Brain microvascular endothelial cell (primary cell): ENCODE data around the gene LAPTM5.

Source experiments
- DNase-seq: peaks from one replicate; pipeline ENCODE4 v3.0.0-alpha.2; 2020
- H3K27ac ChIP-seq: fragments of 250-450 bp; sonication (Bioruptor Pico); 2 replicates; pipeline ENCODE4 v1.5.1; 2020; ENCODE audit warnings: mild to moderate bottlenecking, moderate library complexity
- H3K27me3 ChIP-seq: fragments of 250-450 bp; sonication (Bioruptor Pico); replicated peaks from 2 replicates; pipeline ENCODE4 v1.5.1; 2020; ENCODE audit warnings: mild to moderate bottlenecking
- H3K36me3 ChIP-seq: fragments of 250-450 bp; sonication (Bioruptor Pico); replicated peaks from 2 replicates; pipeline ENCODE4 v1.5.1; 2020; ENCODE audit warnings: mild to moderate bottlenecking
- H3K4me3 ChIP-seq: 2 replicates; pipeline ENCODE4 v1.5.1; 2011; ENCODE audit warnings: low read depth, mild to moderate bottlenecking, control low read depth, low read length, moderate library complexity
- CTCF ChIP-seq: IDR thresholded peaks from 2 replicates; pipeline ENCODE4 v1.5.1; 2011; ENCODE audit warnings: low read depth, mild to moderate bottlenecking, moderate library complexity, low read length, control low read depth, inconsistent platforms; ENCODE audit errors: missing control alignments
- in situ Hi-C: cut with HindIII; loops from 2 replicates; pipeline ENCODE4 v1.10.0; 2017; ENCODE audit warnings: low sequenced_read_pairs, low pct_ligation_motif_present

LAPTM5 gene

GRCh38 chr1:30756206-30756544 is 1.4 kb downstream of the LAPTM5 start:
- Histone ChIP-seq H3K4me3 (no peak overlapping the region), H3K36me3 (no peaks in the 10 kb centered on the region), H3K27me3 (peaks cover 11% of the 10 kb centered on the region), H3K27ac (no peak overlapping the region)
- no peak for DNase-seq
- in situ Hi-C loops = no loop called here
- no peak for TF ChIP-seq CTCF

GRCh38 chr1:30755746-30756145 is 1.8 kb downstream of the LAPTM5 start:
- peaks cover 11% of the 10 kb centered on the region for H3K27me3 ChIP-seq
- no peak overlapping the region for H3K27ac ChIP-seq
- TF ChIP-seq CTCF = no peak
- no peak overlapping the region for H3K4me3 ChIP-seq
- no peak for DNase-seq
- H3K36me3 ChIP-seq = no peaks in the 10 kb centered on the region
- in situ Hi-C loops = no loop called here

- no peak overlapping the region for H3K27ac ChIP-seq
- no peak for DNase-seq
- H3K27me3 ChIP-seq = peaks cover 11% of the 10 kb centered on the region
- in situ Hi-C loops = no loop called here
- H3K4me3 ChIP-seq = no peak overlapping the region
- TF ChIP-seq CTCF = no peak
- H3K36me3 ChIP-seq = no peaks in the 10 kb centered on the region
These were observed 2.2 kb downstream of the LAPTM5 start for GRCh38 chr1:30755334-30755733.

GRCh38 chr1:30754684-30755171 is 2.8 kb downstream of the LAPTM5 start:
- Histone ChIP-seq H3K27me3 (peaks cover 11% of the 10 kb centered on the region), H3K36me3 (no peaks in the 10 kb centered on the region), H3K4me3 (no peak overlapping the region), H3K27ac (no peak overlapping the region)
- in situ Hi-C loops = no loop called here
- no peak for TF ChIP-seq CTCF
- no peak for DNase-seq

- in situ Hi-C loops = no loop called here
- H3K27me3 ChIP-seq = peaks cover 11% of the 10 kb centered on the region
- no peak overlapping the region for H3K27ac ChIP-seq
- TF ChIP-seq CTCF = no peak
- no peak for DNase-seq
- no peaks in the 10 kb centered on the region for H3K36me3 ChIP-seq
- H3K4me3 ChIP-seq = no peak overlapping the region
These were observed 3.9 kb downstream of the LAPTM5 start for GRCh38 chr1:30753660-30754123.

- DNase-seq = no peak
These were observed 4.5 kb downstream of the LAPTM5 start for GRCh38 chr1:30753118-30753517.

More at GRCh38 chr1:30753118-30753517, 4.5 kb downstream of the LAPTM5 start:
- in situ Hi-C loops = no loop called here
- Histone ChIP-seq H3K27me3 (peaks cover 11% of the 10 kb centered on the region), H3K4me3 (no peak overlapping the region), H3K27ac (no peak overlapping the region), H3K36me3 (no peaks in the 10 kb centered on the region)
- no peak for TF ChIP-seq CTCF
